B cell (primary cell): ENCODE measurements around the gene PTX3.

Experiments
- EZH2 ChIP-seq: IDR thresholded peaks from 2 replicates; pipeline ENCODE4 v1.6.1; 2012; ENCODE audit warnings: borderline replicate concordance, low read depth, mild to moderate bottlenecking, moderate library complexity, low read length; ENCODE audit not compliant: insufficient read depth, poor library complexity, severe bottlenecking
- TF ChIP-seq, protein P1 (sequence below): fragments of 200-600 bp; IDR thresholded peaks from one replicate; pipeline ENCODE4 v1.8.0; 2022; ENCODE audit warnings: antibody characterized with exemption, mild to moderate bottlenecking

DNA sequence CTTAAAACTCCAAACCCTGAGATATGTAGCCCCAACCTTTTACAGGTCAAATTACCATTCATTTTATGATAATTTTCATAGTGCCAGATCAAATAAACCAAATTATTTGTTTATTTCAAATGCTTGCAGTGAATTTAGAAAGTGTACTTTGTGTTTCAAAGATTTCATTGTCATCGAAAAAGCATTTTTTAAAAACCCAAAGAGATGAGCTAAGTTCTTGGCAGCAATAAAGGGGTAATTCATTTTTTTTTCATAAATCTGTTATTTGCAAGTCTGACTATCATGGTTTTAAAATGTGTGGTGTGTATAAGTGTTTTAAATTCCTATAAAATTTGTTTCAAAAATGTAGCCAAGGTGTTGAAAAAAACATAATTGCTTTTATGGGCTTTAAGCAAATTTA lies 17.2 kb downstream of the PTX3 start:
- TF ChIP-seq, protein P1, sequence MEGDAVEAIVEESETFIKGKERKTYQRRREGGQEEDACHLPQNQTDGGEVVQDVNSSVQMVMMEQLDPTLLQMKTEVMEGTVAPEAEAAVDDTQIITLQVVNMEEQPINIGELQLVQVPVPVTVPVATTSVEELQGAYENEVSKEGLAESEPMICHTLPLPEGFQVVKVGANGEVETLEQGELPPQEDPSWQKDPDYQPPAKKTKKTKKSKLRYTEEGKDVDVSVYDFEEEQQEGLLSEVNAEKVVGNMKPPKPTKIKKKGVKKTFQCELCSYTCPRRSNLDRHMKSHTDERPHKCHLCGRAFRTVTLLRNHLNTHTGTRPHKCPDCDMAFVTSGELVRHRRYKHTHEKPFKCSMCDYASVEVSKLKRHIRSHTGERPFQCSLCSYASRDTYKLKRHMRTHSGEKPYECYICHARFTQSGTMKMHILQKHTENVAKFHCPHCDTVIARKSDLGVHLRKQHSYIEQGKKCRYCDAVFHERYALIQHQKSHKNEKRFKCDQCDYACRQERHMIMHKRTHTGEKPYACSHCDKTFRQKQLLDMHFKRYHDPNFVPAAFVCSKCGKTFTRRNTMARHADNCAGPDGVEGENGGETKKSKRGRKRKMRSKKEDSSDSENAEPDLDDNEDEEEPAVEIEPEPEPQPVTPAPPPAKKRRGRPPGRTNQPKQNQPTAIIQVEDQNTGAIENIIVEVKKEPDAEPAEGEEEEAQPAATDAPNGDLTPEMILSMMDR = no peak
- TF ChIP-seq EZH2 = no peak
